ENCODE results near the gene LUZP1. TPM values are rescaled to one million over a fixed set of nuclear protein-coding genes. Genes with fewer than 3 reads are reported as not detected.
A peak's percentile ranks its signal among the peaks of the same experiment; 100 is the strongest.

The LUZP1 gene
- total and polyA plus RNA-seq, 8 donors: 1.7 to 15.2 (median 6.1) TPM

- intact Hi-C loops (cut with DNase I): no loop called here
- TF ChIP-seq, protein P1, sequence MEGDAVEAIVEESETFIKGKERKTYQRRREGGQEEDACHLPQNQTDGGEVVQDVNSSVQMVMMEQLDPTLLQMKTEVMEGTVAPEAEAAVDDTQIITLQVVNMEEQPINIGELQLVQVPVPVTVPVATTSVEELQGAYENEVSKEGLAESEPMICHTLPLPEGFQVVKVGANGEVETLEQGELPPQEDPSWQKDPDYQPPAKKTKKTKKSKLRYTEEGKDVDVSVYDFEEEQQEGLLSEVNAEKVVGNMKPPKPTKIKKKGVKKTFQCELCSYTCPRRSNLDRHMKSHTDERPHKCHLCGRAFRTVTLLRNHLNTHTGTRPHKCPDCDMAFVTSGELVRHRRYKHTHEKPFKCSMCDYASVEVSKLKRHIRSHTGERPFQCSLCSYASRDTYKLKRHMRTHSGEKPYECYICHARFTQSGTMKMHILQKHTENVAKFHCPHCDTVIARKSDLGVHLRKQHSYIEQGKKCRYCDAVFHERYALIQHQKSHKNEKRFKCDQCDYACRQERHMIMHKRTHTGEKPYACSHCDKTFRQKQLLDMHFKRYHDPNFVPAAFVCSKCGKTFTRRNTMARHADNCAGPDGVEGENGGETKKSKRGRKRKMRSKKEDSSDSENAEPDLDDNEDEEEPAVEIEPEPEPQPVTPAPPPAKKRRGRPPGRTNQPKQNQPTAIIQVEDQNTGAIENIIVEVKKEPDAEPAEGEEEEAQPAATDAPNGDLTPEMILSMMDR (IDR thresholded peaks at IDR 0.05): no peak
- ATAC-seq: peak in 1 of 4 donors; percentile 40
- no peak for DNase-seq
- WGBS, 2 donors: 89 to 97% methylated on average over 3 of the region's 3 CpGs
- H3K4me3 ChIP-seq: no peak overlapping the region
- FAIRE-seq: no peak
- H3K27ac ChIP-seq: no peak overlapping the region
- no peaks in the 10 kb centered on the region for H3K4me1 ChIP-seq
- no peaks in the 10 kb centered on the region for H3K27me3 ChIP-seq
- H3K9me3 ChIP-seq: no peaks in the 10 kb centered on the region
- peaks cover 0 to 53% (median 18%) of the 10 kb centered on the region in 3 donors for H3K36me3 ChIP-seq
These were observed 87.3 kb downstream of the LUZP1 start for GRCh38 chr1:23081376-23081775.

DNA sequence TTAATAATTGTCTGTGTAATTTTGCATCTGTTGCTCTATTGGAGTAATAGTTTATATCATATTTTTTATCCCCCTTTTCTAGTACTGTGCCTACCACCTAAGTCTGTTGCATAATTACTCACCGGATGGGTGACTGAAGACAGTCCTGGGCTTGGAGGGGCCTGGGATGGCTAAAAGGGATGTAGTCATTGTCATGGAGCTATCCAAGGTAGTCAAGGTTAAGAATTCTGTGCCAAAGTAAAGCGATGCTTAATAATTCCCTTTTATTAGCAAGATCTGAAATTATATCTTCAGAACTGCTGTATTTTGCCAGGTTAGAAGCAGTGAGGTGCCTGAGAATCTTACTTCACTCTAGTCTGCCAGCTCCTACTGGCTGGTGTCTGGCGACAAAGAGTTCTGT is 87.8 kb downstream of the LUZP1 start:
- H3K4me3 ChIP-seq: no peak overlapping the region
- H3K36me3 ChIP-seq: peaks cover 0 to 49% (median 18%) of the 10 kb centered on the region in 3 donors
- intact Hi-C loops (cut with DNase I): no loop called here
- no peak for FAIRE-seq
- TF ChIP-seq, protein P1 (IDR thresholded peaks at IDR 0.05): no peak
- no peak overlapping the region for H3K27ac ChIP-seq
- no peaks in the 10 kb centered on the region for H3K9me3 ChIP-seq
- no peaks in the 10 kb centered on the region for H3K27me3 ChIP-seq
- DNase-seq: no peak
- H3K4me1 ChIP-seq: no peaks in the 10 kb centered on the region
- WGBS, 2 donors: 94 to 99% methylated on average over 3 of the region's 3 CpGs
- no peak for ATAC-seq

GRCh38 chr1:23079025-23079424 is 89.6 kb downstream of the LUZP1 start:
- FAIRE-seq (no peak), ATAC-seq (no peak)

DNA sequence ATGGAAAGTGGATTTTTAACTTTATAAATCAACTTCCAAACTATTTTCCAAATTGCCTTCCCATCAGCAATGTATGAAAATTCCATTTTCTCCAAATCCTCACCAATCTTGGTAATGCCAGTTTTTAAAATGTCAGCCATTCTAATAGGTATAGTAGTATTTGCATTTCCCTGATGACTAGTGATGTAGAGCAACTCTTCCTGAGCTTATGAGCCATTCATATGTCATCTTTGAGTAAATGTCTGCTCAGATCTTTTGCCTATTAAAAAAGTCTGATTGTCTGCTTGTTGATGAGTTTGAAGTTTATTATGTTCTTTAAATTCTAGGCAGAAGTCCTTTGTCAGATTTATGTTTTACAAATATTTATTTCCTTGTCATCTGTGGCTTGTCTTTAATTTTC is 94.6 kb downstream of the LUZP1 start:
- TF ChIP-seq, protein P1 (IDR thresholded peaks at IDR 0.05): no peak
- H3K36me3 ChIP-seq: peaks cover 0 to 52% (median 9%) of the 10 kb centered on the region in 3 donors
- no peaks in the 10 kb centered on the region for H3K4me1 ChIP-seq
- no peak for FAIRE-seq
- H3K9me3 ChIP-seq: no peaks in the 10 kb centered on the region
- H3K27ac ChIP-seq: no peak overlapping the region
- intact Hi-C loops (cut with DNase I): no loop called here
- H3K4me3 ChIP-seq: no peak overlapping the region
- no peak for ATAC-seq
- no peak for DNase-seq
- H3K27me3 ChIP-seq: no peaks in the 10 kb centered on the region

More at GRCh38 chr1:23079025-23079424, 89.6 kb downstream of the LUZP1 start:
- no peak for DNase-seq
- H3K4me3 ChIP-seq: no peak overlapping the region
- intact Hi-C loops (cut with DNase I): no loop called here
- no peak overlapping the region for H3K27ac ChIP-seq
- TF ChIP-seq, protein P1 (IDR thresholded peaks at IDR 0.05): no peak
- 92 to 93% methylated on average over 6 of the region's 6 CpGs for WGBS, 2 donors
- H3K27me3 ChIP-seq: no peaks in the 10 kb centered on the region
- no peaks in the 10 kb centered on the region for H3K4me1 ChIP-seq
- peaks cover 0 to 44% (median 18%) of the 10 kb centered on the region in 3 donors for H3K36me3 ChIP-seq
- H3K9me3 ChIP-seq: no peaks in the 10 kb centered on the region

- TF ChIP-seq, protein P1 (IDR thresholded peaks at IDR 0.05): no peak
- Histone ChIP-seq H3K27ac (no peak overlapping the region), H3K9me3 (no peaks in the 10 kb centered on the region), H3K4me3 (no peak overlapping the region), H3K36me3 (peaks cover 0 to 35% (median 2%) of the 10 kb centered on the region in 3 donors), H3K4me1 (no peaks in the 10 kb centered on the region), H3K27me3 (no peaks in the 10 kb centered on the region)
- intact Hi-C loops (cut with DNase I): no loop called here
- DNase-seq: no peak
- ATAC-seq: no peak
- FAIRE-seq: no peak
- WGBS, 2 donors: 94 to 96% methylated on average over 4 of the region's 4 CpGs
These were observed 99.0 kb downstream of the LUZP1 start for GRCh38 chr1:23069675-23070074.
